HCT116 (cell line): ENCODE results near the gene RASAL2. TPM values are rescaled to one million over a fixed set of nuclear protein-coding genes. Genes with fewer than 3 reads are reported as not detected.

Source experiments
- ATAC-seq: fragments of 200-7000 bp; cut with Tn5 transposase; 2 replicates; pipeline ENCODE4 v1.9.1; 2020; ENCODE audit warnings: mild to moderate bottlenecking, moderate library complexity
- BruUV-seq: library from RNA; stranded (reverse); fragments of 400-500 nt; replicated peaks from 2 replicates; lab custom pipeline; 2021; lab: Mats Ljungman, UMichigan
- CTCF ChIA-PET: fragments of 300-600 bp; sonication (Branson Sonifier 250); formaldehyde crosslinking; loops from one replicate; lab custom pipeline; 2021; ENCODE audit warnings: antibody characterized with exemption; lab: Charles Lee
- POLR2A ChIA-PET: fragments of 300-600, 350-600 bp; sonication (Branson Sonifier 250); formaldehyde crosslinking; loops from one replicate; lab custom pipeline; 2021; ENCODE audit warnings: antibody characterized with exemption; lab: Charles Lee
- RAD21 ChIA-PET, 2 experiments: fragments of 300-600 bp; sonication (Branson Sonifier 250); formaldehyde crosslinking; loops; one replicate each; lab custom pipeline; 2023; ENCODE audit warnings: low total read pairs in 2 of 2; ENCODE audit not compliant: uncharacterized antibody in 2 of 2, unreplicated experiment in 2 of 2, low non-redundant PET in 1 of 2; lab: Charles Lee
- DNase-seq: peaks from one replicate; pipeline ENCODE4 v3.0.0-alpha.2; 2010; ENCODE audit warnings: low read depth, low spot score
- H2AFZ ChIP-seq: fragments of 200-600 bp; shearing (Covaris generic), sonication (generic); 2 replicates; pipeline ENCODE4 v1.6.1; 2017; ENCODE audit warnings: low read depth, mixed run types, mixed read lengths, antibody characterized with exemption, low read length; ENCODE audit not compliant: poor library complexity, severe bottlenecking
- H3K27ac ChIP-seq: 2 replicates; pipeline ENCODE4 v1.5.1; 2012; ENCODE audit warnings: low read depth, low read length
- H3K27me3 ChIP-seq: fragments of 200-600 bp; sonication (generic); 2 replicates; pipeline ENCODE4 v1.6.1; 2016; ENCODE audit warnings: mixed run types, low read length, mixed read lengths; ENCODE audit not compliant: insufficient read depth
- H3K36me3 ChIP-seq, 2 experiments: fragments of 200-500 bp in 1 of 2; fragments of 200-600 bp in 1 of 2; sonication (Bioruptor generic) in 1 of 2; sonication (generic) in 1 of 2; 2 replicates each; pipeline versions ENCODE4 v1.5.1 to v1.6.1; 2014 to 2016; ENCODE audit warnings: low read length in 2 of 2, inconsistent platforms in 1 of 2, mixed read lengths in 1 of 2, mixed run types in 1 of 2; ENCODE audit not compliant: insufficient read depth in 2 of 2, control insufficient read depth in 1 of 2
- H3K4me1 ChIP-seq, 2 experiments: fragments of 200-600 bp in 1 of 2; sonication (generic) in 1 of 2; 2 replicates each; pipeline versions ENCODE4 v1.5.1 to v1.6.1; 2012 to 2017; ENCODE audit warnings: low read length in 2 of 2, inconsistent platforms in 1 of 2, mild to moderate bottlenecking in 1 of 2, mixed read lengths in 1 of 2, mixed run types in 1 of 2, moderate library complexity in 1 of 2; ENCODE audit not compliant: insufficient read depth in 2 of 2, control insufficient read depth in 1 of 2
- H3K4me2 ChIP-seq: fragments of 200-600 bp; sonication (generic); 2 replicates; pipeline ENCODE4 v1.6.1; 2017; ENCODE audit warnings: mixed run types, low read length, mixed read lengths
- H3K4me3 ChIP-seq, 2 experiments: fragments of 200-600 bp in 1 of 2; sonication (generic) in 1 of 2; replicated peaks in 1 of 2; 2 replicates each; pipeline ENCODE4 v1.5.1; 2011 to 2016; ENCODE audit warnings: low read length in 2 of 2, control low read depth in 1 of 2, low read depth in 1 of 2, mild to moderate bottlenecking in 1 of 2, mixed read lengths in 1 of 2, mixed run types in 1 of 2
- H3K79me2 ChIP-seq: fragments of 200-600 bp; sonication (generic); 2 replicates; pipeline ENCODE4 v1.6.1; 2017; ENCODE audit warnings: mild to moderate bottlenecking, mixed run types, low read length, moderate library complexity, mixed read lengths; ENCODE audit not compliant: insufficient read depth
- H3K9ac ChIP-seq: fragments of 200-600 bp; sonication (generic); 2 replicates; pipeline ENCODE4 v1.6.1; 2016; ENCODE audit warnings: low read length, mixed read lengths
- H3K9me2 ChIP-seq: fragments of 200-600 bp; sonication (generic), shearing (Covaris generic); 2 replicates; pipeline ENCODE4 v1.6.1; 2017; ENCODE audit warnings: mixed run types, mild to moderate bottlenecking, moderate library complexity; ENCODE audit not compliant: insufficient read depth
- H3K9me3 ChIP-seq, 2 experiments: fragments of 200-500 bp in 1 of 2; fragments of 200-600 bp in 1 of 2; sonication (Bioruptor generic) in 1 of 2; sonication (generic) in 1 of 2; 2 replicates each; pipeline ENCODE4 v1.6.1; 2014 to 2017; ENCODE audit warnings: low read length in 2 of 2, mixed read lengths in 2 of 2, inconsistent platforms in 1 of 2, low read depth in 1 of 2, mild to moderate bottlenecking in 1 of 2, mixed run types in 1 of 2, moderate library complexity in 1 of 2; ENCODE audit not compliant: control insufficient read depth in 1 of 2, insufficient read depth in 1 of 2
- H4K20me1 ChIP-seq: fragments of 200-600 bp; sonication (generic), shearing (Covaris generic); 2 replicates; pipeline ENCODE4 v1.6.1; 2017; ENCODE audit warnings: mixed run types, mild to moderate bottlenecking, moderate library complexity; ENCODE audit not compliant: insufficient read depth
- CBX3 ChIP-seq: IDR thresholded peaks from 2 replicates; pipeline ENCODE4 v1.6.1; 2012; ENCODE audit warnings: low read depth
- EZH2 ChIP-seq: fragments of 200-600 bp; sonication (generic); IDR thresholded peaks from 2 replicates; pipeline ENCODE4 v1.6.1; 2017; ENCODE audit warnings: antibody characterized with exemption, mixed run types
- EZH2phosphoT487 ChIP-seq: fragments of 200-600 bp; IDR thresholded peaks from 2 replicates; pipeline ENCODE4 v1.6.1; 2018; ENCODE audit warnings: antibody characterized with exemption, borderline replicate concordance
- FOSL1 ChIP-seq: IDR thresholded peaks from 2 replicates; pipeline ENCODE4 v1.6.1; 2012; ENCODE audit warnings: low read depth
- JUND ChIP-seq: IDR thresholded peaks from 2 replicates; pipeline ENCODE4 v1.6.1; 2012
- POLR2A ChIP-seq: IDR thresholded peaks from 2 replicates; pipeline ENCODE4 v1.7.0; 2011; ENCODE audit warnings: borderline replicate concordance; ENCODE audit not compliant: insufficient read depth, insufficient read length; ENCODE audit errors: extremely low read depth
- POLR2AphosphoS5 ChIP-seq: IDR thresholded peaks from 2 replicates; pipeline ENCODE4 v1.6.1; 2011; ENCODE audit warnings: mild to moderate bottlenecking, low read depth, low read length, moderate library complexity
- SIN3A ChIP-seq: IDR thresholded peaks from 2 replicates; pipeline ENCODE4 v1.6.1; 2012; ENCODE audit warnings: low read depth
- SP1 ChIP-seq: IDR thresholded peaks from 2 replicates; pipeline ENCODE4 v1.6.1; 2012; ENCODE audit warnings: low read depth
- SRF ChIP-seq: IDR thresholded peaks from 2 replicates; pipeline ENCODE4 v1.6.1; 2012; ENCODE audit warnings: low read depth
- YY1 ChIP-seq: IDR thresholded peaks from 2 replicates; pipeline ENCODE4 v1.6.1; 2011; ENCODE audit warnings: low read length, low read depth, moderate library complexity, mild to moderate bottlenecking; ENCODE audit not compliant: insufficient replicate concordance; ENCODE audit errors: extremely low read depth
- ZFX ChIP-seq: fragments of 450-650 bp; IDR thresholded peaks from 2 replicates; pipeline ENCODE4 v1.6.1; 2017
- ZNF274 ChIP-seq: fragments of 200-500 bp; sonication (Bioruptor generic); IDR thresholded peaks from 2 replicates; pipeline ENCODE4 v1.6.1; 2014; ENCODE audit warnings: mild to moderate bottlenecking, low read depth, low read length, inconsistent platforms
- intact Hi-C: fragments of 100-400 bp; cut with micrococcal nuclease; formaldehyde crosslinking; loops from 2 replicates; pipeline ENCODE4 v1.10.0; 2022
- total RNA-seq: library from RNA; stranded (reverse); gene quantifications from one replicate; pipeline ENCODE4 v1.2.1, GENCODE V29; 2021; ENCODE audit not compliant: unreplicated experiment
- TF ChIP-seq, protein P1 (sequence below): IDR thresholded peaks from 2 replicates; pipeline ENCODE4 v1.6.1; 2011; ENCODE audit warnings: mild to moderate bottlenecking, low read length, moderate library complexity; ENCODE audit not compliant: insufficient replicate concordance; ENCODE audit errors: extremely low read depth
- TF ChIP-seq, protein P2 (sequence below): IDR thresholded peaks from 2 replicates; pipeline ENCODE4 v1.6.1; 2012; ENCODE audit warnings: low read depth
- TF ChIP-seq, protein P3 (sequence below), 3 experiments: fragments of 200-600 bp in 1 of 3; sonication (generic) in 1 of 3; IDR thresholded peaks in 2 of 3; conservative IDR thresholded peaks in 1 of 3; 2 replicates each; pipeline ENCODE4 v1.5.1; 2012 to 2017; ENCODE audit warnings: low read depth in 2 of 3, low read length in 2 of 3, antibody characterized with exemption in 1 of 3, borderline replicate concordance in 1 of 3, control low read depth in 1 of 3, mild to moderate bottlenecking in 1 of 3, mixed read lengths in 1 of 3, mixed run types in 1 of 3, moderate library complexity in 1 of 3; ENCODE audit not compliant: insufficient read depth in 1 of 3

The RASAL2 gene
- total RNA-seq, 1 experiment from 2014 or later = 11.7 TPM

DNA sequence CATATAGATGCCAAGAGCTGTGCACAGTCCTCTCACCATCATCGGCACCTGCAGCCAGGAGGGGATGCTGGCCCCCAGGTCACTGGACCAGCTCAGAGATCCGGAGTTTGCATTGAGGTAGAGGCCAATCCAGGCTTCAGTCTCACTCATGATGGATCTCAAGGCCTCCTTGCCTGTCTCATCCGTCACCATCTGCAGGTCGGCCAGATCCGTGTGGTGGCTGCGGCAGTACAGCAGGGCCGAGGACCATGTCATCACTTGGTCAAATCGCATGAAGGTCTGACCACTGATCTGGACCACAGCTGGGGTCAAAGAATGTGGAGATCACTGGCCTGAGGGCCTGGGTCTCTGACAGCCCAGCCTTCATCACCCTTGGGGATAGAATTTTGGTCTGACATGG lies 396.2 kb downstream of the RASAL2 start:
- ATAC-seq (no peak), DNase-seq (no peak)
- Histone ChIP-seq H3K4me3 (no peak overlapping the region), H3K79me2 (no peaks in the 10 kb centered on the region), H3K4me1 (no peaks in the 10 kb centered on the region), H3K9ac (no peak overlapping the region), H3K27me3 (no peaks in the 10 kb centered on the region), H3K9me3 (no peaks in the 10 kb centered on the region), H3K9me2 (no peaks in the 10 kb centered on the region), H3K36me3 (no peaks in the 10 kb centered on the region), H2AFZ (no peak overlapping the region), H3K27ac (no peak overlapping the region), H3K4me2 (no peak overlapping the region), H4K20me1 (no peaks in the 10 kb centered on the region)
- CTCF ChIA-PET = no interaction called here
- intact Hi-C loops = no loop called here
- POLR2A ChIA-PET = no interaction called here
- no TSS peak for BruUV-seq
- RAD21 ChIA-PET = no interaction called here
- TF ChIP-seq, protein P1, sequence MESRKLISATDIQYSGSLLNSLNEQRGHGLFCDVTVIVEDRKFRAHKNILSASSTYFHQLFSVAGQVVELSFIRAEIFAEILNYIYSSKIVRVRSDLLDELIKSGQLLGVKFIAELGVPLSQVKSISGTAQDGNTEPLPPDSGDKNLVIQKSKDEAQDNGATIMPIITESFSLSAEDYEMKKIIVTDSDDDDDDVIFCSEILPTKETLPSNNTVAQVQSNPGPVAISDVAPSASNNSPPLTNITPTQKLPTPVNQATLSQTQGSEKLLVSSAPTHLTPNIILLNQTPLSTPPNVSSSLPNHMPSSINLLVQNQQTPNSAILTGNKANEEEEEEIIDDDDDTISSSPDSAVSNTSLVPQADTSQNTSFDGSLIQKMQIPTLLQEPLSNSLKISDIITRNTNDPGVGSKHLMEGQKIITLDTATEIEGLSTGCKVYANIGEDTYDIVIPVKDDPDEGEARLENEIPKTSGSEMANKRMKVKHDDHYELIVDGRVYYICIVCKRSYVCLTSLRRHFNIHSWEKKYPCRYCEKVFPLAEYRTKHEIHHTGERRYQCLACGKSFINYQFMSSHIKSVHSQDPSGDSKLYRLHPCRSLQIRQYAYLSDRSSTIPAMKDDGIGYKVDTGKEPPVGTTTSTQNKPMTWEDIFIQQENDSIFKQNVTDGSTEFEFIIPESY = no peak
- TF ChIP-seq ZNF274 = no peak
- TF ChIP-seq CBX3 = no peak
- TF ChIP-seq, protein P2, sequence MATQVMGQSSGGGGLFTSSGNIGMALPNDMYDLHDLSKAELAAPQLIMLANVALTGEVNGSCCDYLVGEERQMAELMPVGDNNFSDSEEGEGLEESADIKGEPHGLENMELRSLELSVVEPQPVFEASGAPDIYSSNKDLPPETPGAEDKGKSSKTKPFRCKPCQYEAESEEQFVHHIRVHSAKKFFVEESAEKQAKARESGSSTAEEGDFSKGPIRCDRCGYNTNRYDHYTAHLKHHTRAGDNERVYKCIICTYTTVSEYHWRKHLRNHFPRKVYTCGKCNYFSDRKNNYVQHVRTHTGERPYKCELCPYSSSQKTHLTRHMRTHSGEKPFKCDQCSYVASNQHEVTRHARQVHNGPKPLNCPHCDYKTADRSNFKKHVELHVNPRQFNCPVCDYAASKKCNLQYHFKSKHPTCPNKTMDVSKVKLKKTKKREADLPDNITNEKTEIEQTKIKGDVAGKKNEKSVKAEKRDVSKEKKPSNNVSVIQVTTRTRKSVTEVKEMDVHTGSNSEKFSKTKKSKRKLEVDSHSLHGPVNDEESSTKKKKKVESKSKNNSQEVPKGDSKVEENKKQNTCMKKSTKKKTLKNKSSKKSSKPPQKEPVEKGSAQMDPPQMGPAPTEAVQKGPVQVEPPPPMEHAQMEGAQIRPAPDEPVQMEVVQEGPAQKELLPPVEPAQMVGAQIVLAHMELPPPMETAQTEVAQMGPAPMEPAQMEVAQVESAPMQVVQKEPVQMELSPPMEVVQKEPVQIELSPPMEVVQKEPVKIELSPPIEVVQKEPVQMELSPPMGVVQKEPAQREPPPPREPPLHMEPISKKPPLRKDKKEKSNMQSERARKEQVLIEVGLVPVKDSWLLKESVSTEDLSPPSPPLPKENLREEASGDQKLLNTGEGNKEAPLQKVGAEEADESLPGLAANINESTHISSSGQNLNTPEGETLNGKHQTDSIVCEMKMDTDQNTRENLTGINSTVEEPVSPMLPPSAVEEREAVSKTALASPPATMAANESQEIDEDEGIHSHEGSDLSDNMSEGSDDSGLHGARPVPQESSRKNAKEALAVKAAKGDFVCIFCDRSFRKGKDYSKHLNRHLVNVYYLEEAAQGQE = no peak
- no peak for TF ChIP-seq SRF
- no peak for TF ChIP-seq EZH2
- no peak for TF ChIP-seq SIN3A
- no peak for TF ChIP-seq YY1
- TF ChIP-seq EZH2phosphoT487 = no peak
- no peak for TF ChIP-seq JUND
- no peak for TF ChIP-seq ZFX
- TF ChIP-seq, protein P3, sequence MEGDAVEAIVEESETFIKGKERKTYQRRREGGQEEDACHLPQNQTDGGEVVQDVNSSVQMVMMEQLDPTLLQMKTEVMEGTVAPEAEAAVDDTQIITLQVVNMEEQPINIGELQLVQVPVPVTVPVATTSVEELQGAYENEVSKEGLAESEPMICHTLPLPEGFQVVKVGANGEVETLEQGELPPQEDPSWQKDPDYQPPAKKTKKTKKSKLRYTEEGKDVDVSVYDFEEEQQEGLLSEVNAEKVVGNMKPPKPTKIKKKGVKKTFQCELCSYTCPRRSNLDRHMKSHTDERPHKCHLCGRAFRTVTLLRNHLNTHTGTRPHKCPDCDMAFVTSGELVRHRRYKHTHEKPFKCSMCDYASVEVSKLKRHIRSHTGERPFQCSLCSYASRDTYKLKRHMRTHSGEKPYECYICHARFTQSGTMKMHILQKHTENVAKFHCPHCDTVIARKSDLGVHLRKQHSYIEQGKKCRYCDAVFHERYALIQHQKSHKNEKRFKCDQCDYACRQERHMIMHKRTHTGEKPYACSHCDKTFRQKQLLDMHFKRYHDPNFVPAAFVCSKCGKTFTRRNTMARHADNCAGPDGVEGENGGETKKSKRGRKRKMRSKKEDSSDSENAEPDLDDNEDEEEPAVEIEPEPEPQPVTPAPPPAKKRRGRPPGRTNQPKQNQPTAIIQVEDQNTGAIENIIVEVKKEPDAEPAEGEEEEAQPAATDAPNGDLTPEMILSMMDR (IDR thresholded peaks at IDR 0.05 in 2 of 3, conservative IDR thresholded peaks at IDR 0.05 in 1 of 3; ENCODE audit: borderline replicate concordance in 1 of 3, insufficient read depth in 1 of 3, low read depth in 2 of 3, low read length in 2 of 3) = no peak
- TF ChIP-seq FOSL1 = no peak
- no peak for TF ChIP-seq POLR2A
- TF ChIP-seq SP1 = no peak
- TF ChIP-seq POLR2AphosphoS5 = no peak
